GM19035 (cell line): ENCODE measurements around the gene TTC39B.
"Not testable (repeated sequence)": the region's sequence is repeated elsewhere in the genome, so short reads cannot be mapped to it uniquely, and the experiment has no call there.

Experiments
- ATAC-seq: cut with Tn5 transposase; IDR thresholded peaks from one replicate; pipeline ENCODE4 v1.9.1; 2021; ENCODE audit not compliant: unreplicated experiment

TTC39B gene

DNA sequence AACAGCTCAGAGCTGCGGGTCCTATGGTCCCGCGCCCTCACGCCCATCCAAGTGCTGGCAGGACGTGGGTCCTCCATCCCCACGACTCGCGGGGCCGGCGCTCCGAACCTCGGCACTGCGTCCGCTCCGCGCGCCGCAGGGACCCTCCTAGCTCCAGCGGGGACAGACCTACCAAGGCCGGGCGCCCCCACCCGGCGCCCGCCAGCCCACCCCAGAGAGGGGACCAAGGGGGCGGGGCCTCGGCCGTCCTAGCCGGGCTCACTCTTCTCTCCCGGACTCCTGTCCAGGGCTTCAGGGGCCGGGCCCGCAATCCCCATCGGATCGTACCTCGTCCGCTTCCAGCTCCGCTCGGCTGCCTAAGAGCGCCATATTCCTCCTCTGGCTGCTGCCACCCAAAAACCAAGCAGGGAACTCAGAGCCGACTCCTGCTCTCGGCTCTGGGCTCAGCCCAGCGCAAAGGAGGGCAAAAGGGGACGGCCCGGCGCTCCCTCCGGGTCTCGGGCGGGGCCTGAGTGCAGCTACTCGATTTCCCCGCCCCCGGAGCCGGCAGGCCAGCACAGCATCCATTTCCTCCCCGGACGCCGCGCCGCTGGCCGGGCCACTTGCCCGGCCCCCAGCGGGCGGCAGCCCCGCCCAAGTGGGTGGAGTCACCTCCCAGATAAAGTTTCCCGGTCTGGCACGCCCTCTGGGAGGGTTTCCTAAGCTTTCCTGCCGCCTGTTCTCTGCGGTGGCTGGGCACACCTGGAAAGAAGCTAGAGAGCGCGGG is at the start of gene TTC39B:
TSS of gene TTC39B (minus strand) at position 460 of the 766 bp plus-strand sequence. CDS start at position 369, 91 bp downstream.
- peak; percentile 97 for ATAC-seq

- no peak for ATAC-seq
Measured at GRCh38 chr9:15355669-15356068, 48.7 kb upstream of the TTC39B start.

DNA sequence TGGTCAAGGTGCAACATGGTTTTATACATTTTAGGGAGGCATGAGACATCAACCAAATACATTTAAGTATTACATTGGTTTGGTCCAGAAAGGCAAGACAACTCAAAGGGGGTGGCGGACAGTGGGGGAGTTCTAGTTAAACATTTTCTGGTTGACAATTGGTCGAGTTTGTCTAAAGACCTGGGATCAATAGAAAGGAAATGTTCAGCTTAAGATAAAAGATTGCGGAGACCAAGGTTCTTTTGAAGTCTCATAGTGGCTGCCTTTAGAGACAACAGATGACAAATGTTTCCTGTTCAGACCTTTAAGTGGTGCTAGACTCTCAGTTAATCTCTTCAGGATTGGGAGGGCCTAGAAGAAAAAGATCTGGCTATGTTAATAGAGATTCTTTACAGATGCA is 47.7 kb upstream of the TTC39B start:
- ATAC-seq: no peak

- ATAC-seq: no peak
Measured at GRCh38 chr9:15353892-15354291, 46.9 kb upstream of the TTC39B start.

GRCh38 chr9:15352306-15352705 is 45.3 kb upstream of the TTC39B start:
- ATAC-seq: no peak

DNA sequence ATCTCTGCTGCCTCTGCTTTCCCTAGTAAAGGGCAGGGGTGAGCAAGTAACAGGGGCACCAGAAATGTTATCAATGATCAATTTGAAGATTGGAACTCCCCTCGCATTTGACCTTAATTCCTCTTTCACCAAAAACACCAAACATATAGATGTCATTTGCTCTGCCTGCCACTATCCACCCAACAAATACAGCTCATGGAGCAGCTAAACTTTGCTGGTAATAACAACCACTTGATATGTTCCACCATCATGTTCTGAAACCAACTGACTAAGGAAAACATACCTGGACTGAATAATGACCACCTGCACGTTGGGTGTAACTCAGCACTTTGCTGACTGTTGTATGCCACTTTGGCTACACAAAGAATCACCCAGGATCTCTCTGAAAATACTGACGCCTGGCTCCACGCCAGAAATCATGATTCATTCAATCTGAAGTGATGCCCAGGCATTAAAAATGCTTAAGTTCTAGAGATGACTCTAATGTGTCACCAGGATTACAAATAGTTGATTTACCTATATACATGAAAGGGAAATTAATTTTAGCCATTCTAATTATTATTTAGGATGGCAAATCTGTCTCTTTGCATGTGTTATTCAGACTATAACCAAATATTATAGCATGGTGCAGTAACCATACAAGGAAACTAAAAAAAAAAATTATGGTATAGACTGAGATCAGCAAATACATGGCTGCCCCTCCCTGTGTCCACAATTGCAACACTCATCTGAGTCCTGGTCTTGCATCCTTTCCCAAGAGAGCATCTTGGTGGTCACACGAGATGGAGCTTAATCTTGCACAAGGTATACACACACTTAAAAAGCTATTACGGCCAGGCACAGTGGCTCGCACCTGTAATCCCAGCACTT is 43.1 kb upstream of the TTC39B start:
- ATAC-seq: no peak

- no peak for ATAC-seq
Measured at GRCh38 chr9:15346837-15347236, 39.8 kb upstream of the TTC39B start.

DNA sequence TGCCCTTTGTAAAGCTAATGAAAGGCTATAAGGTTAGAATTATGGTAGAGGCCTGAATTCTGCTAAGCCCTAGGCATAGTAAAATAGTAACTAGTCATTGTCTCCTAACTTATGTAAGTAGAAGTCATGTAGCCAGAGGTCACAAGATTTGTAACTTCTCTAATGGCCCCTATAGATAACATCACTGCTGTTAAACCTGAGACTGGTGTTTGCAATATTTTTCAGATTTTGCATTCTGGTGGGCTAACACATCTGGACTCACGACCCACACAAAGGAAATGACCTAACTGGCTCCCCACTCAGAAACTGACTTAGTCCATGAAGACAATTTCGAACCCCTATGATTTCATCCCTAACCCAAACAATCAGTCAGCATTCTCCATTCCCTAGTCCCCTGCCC is 37.2 kb upstream of the TTC39B start:
- no peak for ATAC-seq

- no peak for ATAC-seq
Measured at GRCh38 chr9:15333376-15333881, 26.4 kb upstream of the TTC39B start.

- ATAC-seq: no peak
Measured at GRCh38 chr9:15332939-15333338, 25.9 kb upstream of the TTC39B start.

DNA sequence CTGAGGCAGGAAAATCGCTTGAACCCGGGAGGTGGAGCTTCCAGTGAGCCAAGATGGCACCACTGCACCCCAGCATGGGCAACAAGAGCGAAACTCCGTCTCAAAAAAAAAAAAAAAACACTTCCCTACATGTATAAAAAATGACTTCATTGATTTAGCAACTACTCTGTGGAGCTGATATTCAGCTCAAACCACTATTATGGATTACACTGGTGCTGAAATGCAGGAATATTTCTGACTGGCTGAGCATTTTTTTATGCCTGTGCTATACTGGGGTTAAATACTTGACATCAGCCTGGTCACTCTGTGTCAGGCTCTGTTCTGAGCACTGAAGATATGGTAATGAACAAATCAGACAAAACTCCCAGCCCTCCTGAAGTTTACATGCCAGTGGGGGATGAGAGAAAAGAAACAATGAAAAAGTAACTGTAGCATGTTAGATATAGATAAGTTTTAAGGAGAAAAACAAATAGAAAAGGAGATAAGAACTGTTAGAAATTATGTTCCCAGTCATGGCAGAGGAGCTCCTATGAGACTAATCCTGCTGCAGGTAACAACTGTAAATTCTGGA is 22.6 kb upstream of the TTC39B start:
- ATAC-seq: no peak

DNA sequence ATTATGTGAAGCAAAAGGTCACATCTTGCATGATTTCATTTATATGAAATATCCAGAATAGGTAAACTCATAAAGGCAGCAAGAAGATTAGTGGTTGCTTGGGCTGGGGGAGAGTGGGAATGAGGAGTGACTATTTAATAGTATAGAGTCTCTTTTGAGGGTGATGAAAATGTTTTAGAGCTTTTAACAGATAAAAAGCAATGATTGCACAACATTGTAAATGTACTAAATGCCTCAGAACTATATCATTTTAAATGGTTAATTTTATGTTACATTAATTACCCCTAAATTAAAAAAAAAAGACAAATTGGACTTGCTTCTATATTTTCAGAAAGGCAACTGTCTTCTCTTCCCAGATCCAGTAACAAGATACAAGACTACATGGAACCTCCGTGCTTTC is 21.9 kb upstream of the TTC39B start:
- ATAC-seq: no peak

DNA sequence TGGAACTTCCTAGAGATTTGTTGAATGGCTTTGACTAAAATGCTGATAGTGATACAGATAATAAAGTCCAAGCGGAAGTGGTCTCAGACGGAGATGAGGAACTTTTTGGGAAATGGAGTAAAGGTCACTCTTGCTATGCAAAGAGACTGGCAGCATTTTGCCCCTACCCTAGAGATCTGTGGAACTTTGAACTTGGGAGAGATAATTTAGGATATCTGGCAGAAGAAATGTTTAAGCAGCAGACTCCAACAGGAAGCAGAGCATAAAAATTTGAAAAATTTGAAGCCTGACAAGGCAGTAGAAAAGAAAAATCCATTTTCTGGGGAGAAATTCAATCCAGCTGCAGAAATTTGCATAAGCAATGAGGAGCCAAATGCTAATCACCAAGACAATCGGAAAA is 15.7 kb upstream of the TTC39B start:
- not testable (repeated sequence) for ATAC-seq

GRCh38 chr9:15319661-15320060 is 12.6 kb upstream of the TTC39B start:
- ATAC-seq: not testable (repeated sequence)

DNA sequence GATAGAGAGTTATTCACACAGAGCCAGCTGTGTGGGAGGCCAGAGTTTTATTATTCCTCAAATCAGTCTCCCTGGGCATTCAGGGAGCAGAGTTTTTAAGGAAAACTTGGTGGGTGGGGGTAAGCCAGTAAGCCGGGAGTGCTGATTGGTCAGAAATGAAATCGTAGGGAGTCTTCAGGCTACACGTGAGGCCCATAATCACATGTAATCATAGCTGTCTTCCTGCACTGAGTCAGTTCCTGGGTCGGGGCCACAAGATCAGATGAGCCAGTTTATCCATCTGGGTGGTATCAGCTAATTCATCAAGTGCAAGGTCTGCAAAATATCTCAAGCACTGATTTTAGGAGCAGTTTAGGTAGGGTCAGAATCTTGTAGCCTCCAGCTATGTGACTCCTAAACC is 10.8 kb upstream of the TTC39B start:
- ATAC-seq: no peak

- ATAC-seq: no peak
Measured at GRCh38 chr9:15311607-15312006, 4.6 kb upstream of the TTC39B start.

DNA sequence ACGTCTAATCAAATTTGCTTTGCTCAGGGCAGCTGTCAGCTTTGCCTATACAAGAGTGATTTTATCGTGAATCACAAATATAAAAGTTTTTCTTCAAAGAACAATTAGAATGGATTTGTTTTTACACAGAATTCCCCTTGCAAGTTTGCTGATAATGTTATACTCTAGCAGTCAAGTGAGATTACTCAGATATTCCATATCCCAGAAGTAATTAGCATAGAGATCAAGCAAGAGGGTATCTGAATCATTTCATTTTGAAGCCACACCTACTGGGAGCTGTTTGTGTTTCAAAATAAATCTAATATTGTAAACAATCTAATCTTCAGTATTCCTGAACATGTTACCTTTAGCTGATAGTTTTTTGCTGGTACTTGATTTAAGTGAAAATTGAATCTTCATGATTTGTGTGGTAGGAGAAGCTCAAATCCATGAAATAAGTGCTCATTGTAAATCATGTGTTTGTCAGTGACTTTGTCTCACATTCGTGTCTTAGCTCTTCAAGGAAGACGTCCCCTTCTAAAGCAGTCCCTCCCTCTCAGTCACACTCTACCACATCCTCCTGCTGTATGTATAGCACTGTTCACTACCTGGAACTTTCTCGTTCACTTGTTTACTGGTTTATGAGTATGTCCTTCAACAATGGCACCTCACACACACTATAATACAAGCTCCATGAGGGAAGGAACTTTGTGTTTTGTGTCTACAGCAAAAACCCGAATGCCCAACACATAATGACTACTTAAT is 3.3 kb upstream of the TTC39B start:
- ATAC-seq: no peak

GRCh38 chr9:15308511-15308910 is 1.5 kb upstream of the TTC39B start:
- no peak for ATAC-seq

DNA sequence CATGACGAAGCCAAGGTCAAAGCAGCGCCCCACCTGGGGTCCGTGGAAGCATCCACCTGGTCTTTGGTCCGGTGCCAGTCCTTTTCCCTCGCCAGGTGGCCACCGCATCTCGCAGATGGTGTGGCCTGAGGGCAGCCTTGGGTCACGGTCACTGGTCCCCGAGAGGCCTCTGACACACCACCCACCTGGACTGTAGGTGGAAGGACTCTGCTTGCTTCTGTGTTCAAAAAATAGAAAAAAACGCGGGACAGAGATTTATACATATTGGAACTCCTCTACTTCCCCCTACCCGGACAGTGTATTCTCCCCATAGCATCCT is 466 bp upstream of the TTC39B start:
- peak; percentile 29 for ATAC-seq

GRCh38 chr9:15306068-15306756 is 804 bp downstream of the TTC39B start:
- ATAC-seq: no peak
